HepG2 (cell line): ENCODE data around the gene NPR3. TPM values are rescaled to one million over a fixed set of nuclear protein-coding genes. Genes with fewer than 3 reads are reported as not detected.

ENCODE experiments used
- ATAC-seq: fragments of 200-7000 bp; cut with Tn5 transposase; 3 replicates; pipeline ENCODE4 v1.9.1; 2020; ENCODE audit warnings: mild to moderate bottlenecking, moderate library complexity
- BruUV-seq: library from RNA; stranded (reverse); fragments of 400-500 nt; replicated peaks from 2 replicates; lab custom pipeline; 2021; lab: Mats Ljungman, UMichigan
- CTCF ChIA-PET: fragments of 300-600 bp; formaldehyde crosslinking; extraction: SDS; loops from one replicate; lab custom pipeline; 2021; ENCODE audit warnings: low total read pairs, inconsistent platforms, low intra/inter-chr PET ratio; lab: Yijun Ruan, JAX
- POLR2A ChIA-PET: fragments of 350-600 bp; sonication (Branson Sonifier 250); formaldehyde crosslinking; loops from one replicate; lab custom pipeline; 2020; ENCODE audit warnings: antibody characterized with exemption, inconsistent platforms; lab: Yijun Ruan, JAX
- DNase-seq: peaks from one replicate; pipeline ENCODE4 v3.0.0-alpha.2; 2015; ENCODE audit warnings: low spot score
- FAIRE-seq: peaks from 3 replicates; lab custom pipeline; 2011; peaks lifted over from hg19 to GRCh38; lab: Jason Lieb, UNC
- H2AFZ ChIP-seq: one replicate; pipeline ENCODE4 v1.6.1; 2011; ENCODE audit warnings: low read length, inconsistent platforms
- H3K27ac ChIP-seq: fragments of 300-600 bp; 3 replicates; pipeline ENCODE4 v1.8.0; 2011; ENCODE audit warnings: mixed run types, mild to moderate bottlenecking, mixed read lengths, low read length, inconsistent platforms; ENCODE audit not compliant: insufficient read depth; ENCODE audit errors: extremely low read length
- H3K27me3 ChIP-seq, 2 experiments: fragments of 200-600 bp in 1 of 2; 2 replicates in 1 of 2; 3 replicates in 1 of 2; pipeline versions ENCODE4 v1.6.0 to v1.8.0; 2011; ENCODE audit warnings: low read length in 2 of 2, mild to moderate bottlenecking in 2 of 2, moderate library complexity in 2 of 2, inconsistent platforms in 1 of 2; ENCODE audit not compliant: insufficient read depth in 2 of 2, control insufficient read depth in 1 of 2
- H3K36me3 ChIP-seq, 2 experiments: fragments of 200-600 bp in 1 of 2; replicated peaks in 1 of 2; 2 replicates in 1 of 2; 3 replicates in 1 of 2; pipeline versions ENCODE4 v1.5.1 to v1.8.0; 2011; ENCODE audit warnings: low read length in 2 of 2, inconsistent platforms in 1 of 2; ENCODE audit not compliant: insufficient read depth in 2 of 2, control insufficient read depth in 1 of 2
- H3K4me1 ChIP-seq: 2 replicates; pipeline ENCODE4 v1.5.1; 2012; ENCODE audit warnings: low read length, inconsistent platforms; ENCODE audit not compliant: insufficient read depth
- H3K4me2 ChIP-seq: 2 replicates; pipeline ENCODE4 v1.6.0; 2011; ENCODE audit warnings: low read depth, low read length, inconsistent platforms
- H3K4me3 ChIP-seq, 3 experiments: fragments of 200-600 bp in 1 of 3; sonication (generic), shearing (Covaris generic) in 1 of 3; replicated peaks in 1 of 3; 2 replicates each; pipeline ENCODE4 v1.5.1; 2011 to 2016; ENCODE audit warnings: low read length in 3 of 3, inconsistent platforms in 2 of 3, low read depth in 2 of 3, mild to moderate bottlenecking in 2 of 3, control low read depth in 1 of 3, mixed read lengths in 1 of 3; ENCODE audit not compliant: insufficient read depth in 1 of 3
- H3K79me2 ChIP-seq: one replicate; pipeline ENCODE4 v1.6.1; 2011; ENCODE audit warnings: low read length, inconsistent platforms; ENCODE audit not compliant: insufficient read depth
- H3K9ac ChIP-seq: 2 replicates; pipeline ENCODE4 v1.6.0; 2011; ENCODE audit warnings: mild to moderate bottlenecking, low read depth, low read length, inconsistent platforms; ENCODE audit not compliant: insufficient read depth
- H3K9me3 ChIP-seq: 2 replicates; pipeline ENCODE4 v1.5.1; 2012; ENCODE audit warnings: mild to moderate bottlenecking, low read length
- H4K20me1 ChIP-seq: 2 replicates; pipeline ENCODE4 v1.6.0; 2011; ENCODE audit warnings: inconsistent platforms, mild to moderate bottlenecking, low read length, moderate library complexity; ENCODE audit not compliant: insufficient read depth
- AHR ChIP-seq: IDR thresholded peaks from 2 replicates; pipeline ENCODE4 v1.6.1; 2018; ENCODE audit warnings: missing genetic modification reagents, missing compliant biosample characterization
- MXD4 ChIP-seq: IDR thresholded peaks from 2 replicates; pipeline ENCODE4 v1.6.1; 2016; ENCODE audit warnings: mild to moderate bottlenecking, missing biosample characterization, missing genetic modification reagents
- PTBP1 ChIP-seq: fragments of 200-400 bp; formaldehyde crosslinking; IDR thresholded peaks from 2 replicates; pipeline ENCODE4 v1.6.1; 2018; ENCODE audit warnings: low read length, low read depth; ENCODE audit not compliant: poor library complexity, severe bottlenecking
- SRF ChIP-seq: IDR thresholded peaks from 2 replicates; pipeline ENCODE4 v1.6.1; 2011; ENCODE audit warnings: mild to moderate bottlenecking, low read depth, low read length, moderate library complexity
- ZNF292 ChIP-seq: sonication (generic); formaldehyde crosslinking; IDR thresholded peaks from 2 replicates; pipeline ENCODE4 v1.8.1; 2022; ENCODE audit warnings: mild to moderate bottlenecking, low read depth, missing genetic modification reagents, borderline replicate concordance
- ZNF572 ChIP-seq: sonication (generic); formaldehyde crosslinking; IDR thresholded peaks from 2 replicates; pipeline ENCODE4 v1.5.1; 2020; ENCODE audit warnings: mild to moderate bottlenecking, missing genetic modification reagents
- ZNF75D ChIP-seq: sonication (generic); formaldehyde crosslinking; IDR thresholded peaks from 2 replicates; pipeline ENCODE4 v1.8.1; 2023; ENCODE audit warnings: missing genetic modification reagents, mild to moderate bottlenecking, borderline replicate concordance
- in situ Hi-C: cut with HindIII; loops from 2 replicates; pipeline ENCODE4 v1.10.0; 2017; ENCODE audit warnings: low pct_unique_long_range_greater_than_20kb; ENCODE audit not compliant: extremely low pct_ligation_motif_present
- intact Hi-C: fragments of 100-400 bp; cut with micrococcal nuclease; formaldehyde crosslinking; loops from one replicate; pipeline ENCODE4 v1.10.0; 2022; ENCODE audit not compliant: unreplicated experiment
- polyA plus RNA-seq, 8 experiments: library from polyadenylated mRNA; depleted of rRNA in 3 of 8; stranded (reverse) in 7 of 8; unstranded in 1 of 8; fragments of >200 nt; fragmentation: Illumina TruSeq in 4 of 8; extraction: Trizol in 4 of 8; gene quantifications; 2 replicates each; pipeline versions ENCODE4 v1.2.1 to v1.2.3, GENCODE V29; 2011 to 2016; ENCODE audit warnings: low read depth in 4 of 8, missing spikeins in 1 of 8, mixed read lengths in 1 of 8; ENCODE audit not compliant: insufficient read depth in 1 of 8
- total RNA-seq, 5 experiments: library from RNA; depleted of rRNA; stranded (reverse); fragments of >200 nt; fragmentation: Illumina TruSeq; extraction: Trizol; gene quantifications; 2 replicates each; pipeline ENCODE4 v1.2.3, GENCODE V29; 2016; ENCODE audit warnings: low read depth in 1 of 5
- TF ChIP-seq, protein P1 (sequence below): sonication (generic); formaldehyde crosslinking; IDR thresholded peaks from 2 replicates; pipeline ENCODE4 v1.9.0; 2021; ENCODE audit warnings: mild to moderate bottlenecking, missing genetic modification reagents
- TF ChIP-seq, protein P2 (sequence below): sonication (generic); formaldehyde crosslinking; IDR thresholded peaks from 2 replicates; pipeline ENCODE4 v1.5.1; 2020; ENCODE audit warnings: missing genetic modification reagents, mild to moderate bottlenecking, borderline replicate concordance

NPR3 gene
- total and polyA plus RNA-seq, 2 of the 13 experiments (the other 11 are each of a cell fraction or from before 2014, with no cell fraction given): 0.01 TPM; not detected in 1

DNA sequence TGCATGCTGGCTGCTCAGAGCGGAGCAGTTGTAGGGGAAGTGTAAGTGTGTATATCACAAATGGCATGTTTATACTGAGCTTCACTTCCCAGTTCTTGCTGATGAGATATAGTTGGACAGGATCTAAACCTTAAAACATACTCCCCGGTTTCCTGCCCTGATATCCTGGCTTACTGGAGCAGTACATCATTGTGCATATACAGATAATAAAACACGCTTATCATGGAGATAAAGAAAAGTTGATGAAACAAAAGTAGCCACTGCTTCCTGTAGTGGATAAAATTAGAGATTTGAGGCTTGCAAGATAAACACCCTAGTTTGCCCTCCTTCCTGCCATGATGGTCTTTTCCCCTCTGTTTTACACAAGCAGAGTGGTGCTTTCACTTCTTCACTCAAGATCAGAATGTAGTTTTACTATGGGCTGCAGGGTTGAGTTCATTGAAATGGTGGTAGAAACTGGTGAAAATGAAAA, 15.0 kb downstream of the NPR3 start (continued):
- TF ChIP-seq, protein P1, sequence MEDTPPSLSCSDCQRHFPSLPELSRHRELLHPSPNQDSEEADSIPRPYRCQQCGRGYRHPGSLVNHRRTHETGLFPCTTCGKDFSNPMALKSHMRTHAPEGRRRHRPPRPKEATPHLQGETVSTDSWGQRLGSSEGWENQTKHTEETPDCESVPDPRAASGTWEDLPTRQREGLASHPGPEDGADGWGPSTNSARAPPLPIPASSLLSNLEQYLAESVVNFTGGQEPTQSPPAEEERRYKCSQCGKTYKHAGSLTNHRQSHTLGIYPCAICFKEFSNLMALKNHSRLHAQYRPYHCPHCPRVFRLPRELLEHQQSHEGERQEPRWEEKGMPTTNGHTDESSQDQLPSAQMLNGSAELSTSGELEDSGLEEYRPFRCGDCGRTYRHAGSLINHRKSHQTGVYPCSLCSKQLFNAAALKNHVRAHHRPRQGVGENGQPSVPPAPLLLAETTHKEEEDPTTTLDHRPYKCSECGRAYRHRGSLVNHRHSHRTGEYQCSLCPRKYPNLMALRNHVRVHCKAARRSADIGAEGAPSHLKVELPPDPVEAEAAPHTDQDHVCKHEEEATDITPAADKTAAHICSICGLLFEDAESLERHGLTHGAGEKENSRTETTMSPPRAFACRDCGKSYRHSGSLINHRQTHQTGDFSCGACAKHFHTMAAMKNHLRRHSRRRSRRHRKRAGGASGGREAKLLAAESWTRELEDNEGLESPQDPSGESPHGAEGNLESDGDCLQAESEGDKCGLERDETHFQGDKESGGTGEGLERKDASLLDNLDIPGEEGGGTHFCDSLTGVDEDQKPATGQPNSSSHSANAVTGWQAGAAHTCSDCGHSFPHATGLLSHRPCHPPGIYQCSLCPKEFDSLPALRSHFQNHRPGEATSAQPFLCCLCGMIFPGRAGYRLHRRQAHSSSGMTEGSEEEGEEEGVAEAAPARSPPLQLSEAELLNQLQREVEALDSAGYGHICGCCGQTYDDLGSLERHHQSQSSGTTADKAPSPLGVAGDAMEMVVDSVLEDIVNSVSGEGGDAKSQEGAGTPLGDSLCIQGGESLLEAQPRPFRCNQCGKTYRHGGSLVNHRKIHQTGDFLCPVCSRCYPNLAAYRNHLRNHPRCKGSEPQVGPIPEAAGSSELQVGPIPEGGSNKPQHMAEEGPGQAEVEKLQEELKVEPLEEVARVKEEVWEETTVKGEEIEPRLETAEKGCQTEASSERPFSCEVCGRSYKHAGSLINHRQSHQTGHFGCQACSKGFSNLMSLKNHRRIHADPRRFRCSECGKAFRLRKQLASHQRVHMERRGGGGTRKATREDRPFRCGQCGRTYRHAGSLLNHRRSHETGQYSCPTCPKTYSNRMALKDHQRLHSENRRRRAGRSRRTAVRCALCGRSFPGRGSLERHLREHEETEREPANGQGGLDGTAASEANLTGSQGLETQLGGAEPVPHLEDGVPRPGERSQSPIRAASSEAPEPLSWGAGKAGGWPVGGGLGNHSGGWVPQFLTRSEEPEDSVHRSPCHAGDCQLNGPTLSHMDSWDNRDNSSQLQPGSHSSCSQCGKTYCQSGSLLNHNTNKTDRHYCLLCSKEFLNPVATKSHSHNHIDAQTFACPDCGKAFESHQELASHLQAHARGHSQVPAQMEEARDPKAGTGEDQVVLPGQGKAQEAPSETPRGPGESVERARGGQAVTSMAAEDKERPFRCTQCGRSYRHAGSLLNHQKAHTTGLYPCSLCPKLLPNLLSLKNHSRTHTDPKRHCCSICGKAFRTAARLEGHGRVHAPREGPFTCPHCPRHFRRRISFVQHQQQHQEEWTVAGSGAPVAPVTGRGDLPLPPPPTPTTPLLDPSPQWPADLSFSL (CRISPR knock-in tag): no peak
- TF ChIP-seq ZNF292 (no peak), ZNF75D (CRISPR knock-in tag) (no peak)

DNA sequence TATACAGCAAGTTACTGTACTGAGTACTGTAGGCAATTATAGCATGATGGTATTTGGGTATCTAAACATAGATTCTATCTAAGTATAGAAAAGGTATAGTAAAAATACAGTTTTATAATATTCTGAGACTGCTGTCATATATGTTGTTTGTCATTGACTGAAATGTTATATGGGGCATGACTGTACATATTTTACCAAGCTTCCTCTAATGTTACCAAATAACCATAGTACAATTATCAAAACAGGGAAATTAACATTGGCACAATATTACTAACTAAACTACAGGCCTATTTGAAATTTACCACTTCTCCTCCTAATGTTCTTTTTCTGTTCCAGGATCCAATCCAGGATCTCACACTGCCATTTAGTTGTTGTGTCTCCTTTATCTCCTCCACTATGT, 18.5 kb downstream of the NPR3 start:
- Histone ChIP-seq H3K27me3 (no peaks in the 10 kb centered on the region), H3K27ac (no peak overlapping the region), H3K9ac (no peak overlapping the region), H3K4me2 (no peak overlapping the region), H3K4me3 (no peak overlapping the region), H2AFZ (no peak overlapping the region), H3K4me1 (no peaks in the 10 kb centered on the region), H3K79me2 (no peaks in the 10 kb centered on the region), H3K36me3 (no peaks in the 10 kb centered on the region), H3K9me3 (no peaks in the 10 kb centered on the region), H4K20me1 (no peaks in the 10 kb centered on the region)
- DNase-seq (no peak), FAIRE-seq (no peak), ATAC-seq (no peak)
- ChIA-PET POLR2A (no interaction called here), CTCF (no interaction called here)
- no TSS peak for BruUV-seq
- intact Hi-C loops: no loop called here
- in situ Hi-C loops: no loop called here
- TF ChIP-seq, protein P2, sequence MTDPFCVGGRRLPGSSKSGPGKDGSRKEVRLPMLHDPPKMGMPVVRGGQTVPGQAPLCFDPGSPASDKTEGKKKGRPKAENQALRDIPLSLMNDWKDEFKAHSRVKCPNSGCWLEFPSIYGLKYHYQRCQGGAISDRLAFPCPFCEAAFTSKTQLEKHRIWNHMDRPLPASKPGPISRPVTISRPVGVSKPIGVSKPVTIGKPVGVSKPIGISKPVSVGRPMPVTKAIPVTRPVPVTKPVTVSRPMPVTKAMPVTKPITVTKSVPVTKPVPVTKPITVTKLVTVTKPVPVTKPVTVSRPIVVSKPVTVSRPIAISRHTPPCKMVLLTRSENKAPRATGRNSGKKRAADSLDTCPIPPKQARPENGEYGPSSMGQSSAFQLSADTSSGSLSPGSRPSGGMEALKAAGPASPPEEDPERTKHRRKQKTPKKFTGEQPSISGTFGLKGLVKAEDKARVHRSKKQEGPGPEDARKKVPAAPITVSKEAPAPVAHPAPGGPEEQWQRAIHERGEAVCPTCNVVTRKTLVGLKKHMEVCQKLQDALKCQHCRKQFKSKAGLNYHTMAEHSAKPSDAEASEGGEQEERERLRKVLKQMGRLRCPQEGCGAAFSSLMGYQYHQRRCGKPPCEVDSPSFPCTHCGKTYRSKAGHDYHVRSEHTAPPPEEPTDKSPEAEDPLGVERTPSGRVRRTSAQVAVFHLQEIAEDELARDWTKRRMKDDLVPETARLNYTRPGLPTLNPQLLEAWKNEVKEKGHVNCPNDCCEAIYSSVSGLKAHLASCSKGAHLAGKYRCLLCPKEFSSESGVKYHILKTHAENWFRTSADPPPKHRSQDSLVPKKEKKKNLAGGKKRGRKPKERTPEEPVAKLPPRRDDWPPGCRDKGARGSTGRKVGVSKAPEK (CRISPR knock-in tag): no peak
- TF ChIP-seq PTBP1: no peak
- no peak for TF ChIP-seq AHR (CRISPR knock-in tag)
- no peak for TF ChIP-seq ZNF572
- TF ChIP-seq SRF: no peak
- no peak for TF ChIP-seq MXD4 (CRISPR knock-in tag)
